ENCODE results near the gene MON1A.

The MON1A gene

DNA sequence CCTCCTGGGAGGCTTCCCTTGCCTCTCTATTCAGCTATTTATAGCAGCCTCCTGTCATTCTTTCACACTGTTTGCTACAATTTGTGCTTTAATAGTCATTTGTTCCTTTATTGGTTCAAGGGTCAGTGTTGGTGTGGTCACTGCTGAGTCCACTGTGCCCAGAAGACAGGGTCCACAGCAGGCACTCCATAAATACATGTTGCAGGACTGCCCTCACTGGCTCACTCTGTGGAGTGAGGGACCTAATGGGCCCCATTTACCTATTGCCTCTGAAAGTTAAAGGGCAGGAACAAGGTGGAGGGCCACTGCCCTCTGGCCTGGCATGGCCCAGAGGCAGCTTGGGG is 42.7 kb downstream of the MON1A start:
- no peak for DNase-seq

GRCh38 chr3:49883998-49884397 is 45.6 kb downstream of the MON1A start:
- no peak for DNase-seq

GRCh38 chr3:49882166-49882565 is 47.4 kb downstream of the MON1A start:
- no peak for DNase-seq

DNA sequence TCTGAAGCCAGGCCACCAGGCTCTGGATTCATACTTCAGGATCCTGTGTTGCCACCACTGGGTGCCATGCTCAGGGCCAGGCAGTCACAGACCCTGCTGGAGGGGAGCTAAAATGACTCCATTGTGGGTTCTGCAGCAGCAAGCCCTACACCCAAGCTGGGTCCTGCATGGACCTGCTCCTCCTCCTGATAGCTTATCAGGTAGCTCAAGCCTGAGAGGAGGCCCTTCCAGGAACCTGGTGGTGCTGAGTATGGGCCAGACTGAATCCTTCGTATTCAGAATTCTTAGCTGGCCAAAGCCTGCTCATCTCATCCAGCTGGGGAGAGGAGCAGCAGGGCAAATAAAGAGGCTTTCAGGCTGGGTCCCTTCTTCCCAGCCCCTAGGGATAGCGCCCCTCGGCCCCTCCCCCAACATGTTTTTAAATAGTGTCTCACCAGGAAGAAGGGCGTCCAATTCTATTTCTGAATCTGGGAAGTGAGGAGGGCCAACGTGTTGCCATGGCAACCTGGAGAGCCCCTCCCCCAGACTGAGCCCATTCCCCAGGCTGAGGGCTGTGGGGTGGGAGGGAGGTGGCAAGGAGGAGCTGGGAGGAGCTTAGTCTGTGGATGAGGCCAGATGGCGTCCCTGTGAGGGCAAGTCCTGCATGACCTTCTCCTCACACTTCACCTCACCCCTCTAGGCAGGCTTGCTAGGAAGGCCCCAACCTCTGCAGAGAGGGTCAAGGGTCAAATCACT is 48.9 kb downstream of the MON1A start:
- no peak for DNase-seq

GRCh38 chr3:49879721-49880120 is 49.9 kb downstream of the MON1A start:
- no peak for DNase-seq

DNA sequence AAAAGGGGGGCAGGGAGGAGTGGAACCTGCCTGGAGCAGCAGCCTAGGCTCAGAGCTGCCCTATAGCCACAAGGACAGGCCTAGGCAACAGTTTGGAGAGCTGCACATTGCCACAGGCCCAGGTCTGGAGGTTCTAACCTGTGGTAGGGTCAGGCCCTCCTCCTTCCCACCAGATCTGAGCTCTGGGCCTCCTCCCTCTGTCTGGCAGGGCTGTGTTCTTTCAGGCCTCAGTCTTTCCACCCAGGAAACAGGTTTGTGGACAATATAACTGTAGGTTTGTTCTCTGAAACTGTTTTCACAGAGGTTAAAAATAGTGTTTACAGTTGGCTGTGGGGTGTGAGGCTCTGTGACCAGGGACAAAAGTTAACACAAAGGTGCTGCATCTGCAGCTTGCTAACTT is 50.9 kb downstream of the MON1A start:
- DNase-seq, result no peak

DNA sequence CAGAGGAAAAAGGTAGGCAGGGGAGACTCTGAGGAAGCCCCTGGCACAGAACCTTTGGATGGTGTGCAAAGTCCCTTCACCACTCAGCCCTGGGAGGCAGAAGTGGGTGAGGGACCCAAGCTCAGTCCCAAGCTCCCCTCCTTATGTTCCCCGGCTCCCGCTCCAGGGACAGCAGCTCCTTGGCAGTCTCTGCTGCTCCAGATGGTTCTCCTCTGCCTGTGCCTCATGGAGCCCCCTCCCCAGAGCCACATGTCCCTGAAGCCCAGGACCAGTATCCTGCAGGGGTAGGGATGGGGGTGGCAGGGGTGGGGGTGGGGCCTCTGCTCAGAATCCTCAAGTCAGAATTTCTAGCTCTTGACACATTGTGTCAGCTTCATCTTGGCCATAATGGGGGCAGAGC is 51.9 kb downstream of the MON1A start:
- no peak for DNase-seq

GRCh38 chr3:49876567-49876966 is 53.0 kb downstream of the MON1A start:
- DNase-seq, result no peak

- DNase-seq, result no peak
Observed at GRCh38 chr3:49873623-49874022, 56.0 kb downstream of the MON1A start.

GRCh38 chr3:49872801-49873281 is 56.8 kb downstream of the MON1A start:
- DNase-seq, result no peak

- DNase-seq, result no peak
Observed at GRCh38 chr3:49871531-49872153, 58.0 kb downstream of the MON1A start.

GRCh38 chr3:49869525-49870126 is 60.0 kb downstream of the MON1A start, which contains the start of gene CAMKV:
Gene CAMKV (minus strand): TSS chr3:49869906. CDS start chr3:49862388, 7,518 bp downstream.
- no peak for DNase-seq

DNA sequence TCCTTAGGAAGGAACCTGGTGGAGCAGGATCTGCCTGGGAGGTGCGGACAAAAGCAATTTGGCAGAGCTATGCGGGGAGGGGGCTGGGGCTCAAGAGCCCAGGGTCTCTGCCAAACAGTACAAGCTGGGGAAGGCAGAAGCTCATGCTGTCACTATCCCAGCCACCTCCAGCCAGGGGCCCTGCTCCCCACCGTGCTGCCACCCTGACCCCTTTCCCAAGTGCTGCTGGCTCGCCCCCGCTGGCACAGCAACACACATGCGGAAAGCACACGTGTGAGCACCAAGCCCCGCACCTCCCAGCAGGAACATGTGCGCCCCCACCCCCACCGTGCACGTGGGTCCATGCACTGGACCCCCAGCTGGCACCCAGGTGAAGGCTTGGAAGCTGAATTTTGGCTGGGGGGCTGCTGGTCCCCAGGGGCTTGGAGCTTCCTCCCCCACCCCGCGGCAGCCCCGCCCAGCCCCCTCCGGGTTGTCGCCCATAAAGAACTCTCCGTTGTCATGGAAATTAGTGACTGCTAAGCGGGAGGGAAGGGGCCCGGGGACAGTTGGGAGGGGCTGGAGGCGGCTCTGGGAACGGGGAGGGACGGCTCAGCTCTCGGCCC is 60.6 kb downstream of the MON1A start:
- DNase-seq, result no peak

DNA sequence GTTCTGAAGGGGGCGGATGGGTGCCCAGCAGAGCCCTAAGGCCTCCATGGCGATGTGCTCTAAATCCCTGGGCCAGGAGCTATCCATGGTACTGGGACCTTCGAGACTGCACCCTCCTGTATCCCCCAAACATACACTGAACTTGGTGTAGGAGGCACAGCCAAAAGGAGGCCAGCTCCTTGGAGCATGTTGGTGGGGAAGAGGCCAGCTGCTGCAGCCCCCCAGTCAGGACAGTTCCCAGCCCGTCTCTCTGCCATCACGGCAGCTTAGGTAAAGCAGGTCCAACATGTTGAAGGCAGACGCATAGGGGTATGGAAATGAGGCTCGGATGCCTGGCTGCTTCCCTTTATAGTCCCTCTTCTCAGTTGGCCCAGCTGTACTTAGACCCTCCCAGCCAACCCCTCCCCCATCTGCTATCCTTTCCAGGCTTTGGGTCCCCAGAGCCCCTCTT is 61.7 kb downstream of the MON1A start:
- no peak for DNase-seq

DNA sequence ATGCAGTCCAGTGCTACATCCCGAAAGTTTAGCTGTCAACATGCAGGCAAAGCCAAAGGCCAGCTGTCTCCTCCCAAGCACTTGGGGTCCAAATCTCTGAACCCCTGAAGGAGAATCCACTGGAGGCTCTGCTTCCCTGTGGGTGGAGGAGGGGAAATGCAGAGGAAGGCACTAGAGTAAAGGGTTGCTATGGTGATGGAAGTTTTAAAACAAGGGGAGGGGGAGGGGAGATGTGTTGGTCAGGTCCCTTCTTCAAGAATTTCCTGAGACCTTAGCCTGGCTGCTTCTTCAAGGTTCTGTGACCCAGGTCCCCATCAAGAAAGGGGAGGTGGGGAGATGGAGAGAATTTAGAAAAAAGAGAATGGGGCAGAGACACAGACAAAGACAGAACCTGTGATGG is 62.2 kb downstream of the MON1A start:
- DNase-seq, result no peak

DNA sequence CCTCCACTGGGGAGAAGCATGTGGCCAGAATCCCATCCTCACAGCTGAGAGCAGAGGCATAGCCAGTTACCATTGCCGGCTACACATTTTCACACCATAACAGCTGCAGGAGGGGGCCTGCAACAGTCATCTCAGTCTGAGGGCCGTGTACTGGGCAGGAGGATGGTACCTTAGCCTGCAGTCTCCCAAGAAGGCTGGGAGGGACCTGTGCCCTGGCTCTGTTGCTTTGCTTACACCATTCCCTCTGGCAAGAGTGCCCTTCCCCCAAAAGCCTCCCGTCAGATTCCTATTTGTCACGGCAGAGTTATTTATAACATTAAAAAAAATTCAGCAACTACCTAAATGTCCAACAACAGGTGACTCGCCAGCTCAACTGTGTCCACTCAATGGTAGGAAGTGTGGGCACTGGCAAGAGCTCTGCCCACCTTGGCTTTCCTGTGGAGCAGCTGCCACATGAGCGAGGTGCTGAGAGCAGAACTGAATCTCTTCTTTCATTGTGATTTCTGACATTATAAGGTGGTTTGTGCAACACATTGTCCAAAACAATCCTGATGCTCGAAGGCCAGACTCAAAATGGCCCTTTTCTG is 64.3 kb downstream of the MON1A start:
- DNase-seq, result no peak

DNA sequence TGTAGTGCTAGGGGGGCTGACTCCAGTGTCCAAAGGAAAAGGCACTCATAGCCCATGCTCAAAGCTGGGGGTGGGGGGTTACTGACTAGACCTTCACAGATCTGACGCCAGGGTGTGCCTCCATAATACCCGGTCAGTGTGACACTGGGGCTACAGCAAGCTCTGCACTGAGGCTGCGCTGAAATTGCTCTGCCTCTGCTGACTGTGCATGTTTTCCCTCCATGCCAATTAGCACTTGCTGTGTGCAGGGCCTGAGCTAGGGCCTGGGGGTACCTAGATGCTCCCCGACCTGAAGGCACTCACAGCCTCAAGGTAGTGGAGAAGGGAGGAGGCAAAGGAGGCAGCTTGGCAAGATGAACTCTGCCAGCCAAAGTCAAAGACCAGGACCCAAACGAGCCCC is 65.1 kb downstream of the MON1A start:
- no peak for DNase-seq

GRCh38 chr3:49859576-49860305 is 69.9 kb downstream of the MON1A start:
- DNase-seq, result no peak
